GM21447 (cell line): ENCODE measurements around the gene HOXD10.

ENCODE experiments used
- ATAC-seq: cut with Tn5 transposase; IDR thresholded peaks from one replicate; pipeline ENCODE4 v1.9.1; 2021; ENCODE audit not compliant: unreplicated experiment

HOXD10 gene

DNA sequence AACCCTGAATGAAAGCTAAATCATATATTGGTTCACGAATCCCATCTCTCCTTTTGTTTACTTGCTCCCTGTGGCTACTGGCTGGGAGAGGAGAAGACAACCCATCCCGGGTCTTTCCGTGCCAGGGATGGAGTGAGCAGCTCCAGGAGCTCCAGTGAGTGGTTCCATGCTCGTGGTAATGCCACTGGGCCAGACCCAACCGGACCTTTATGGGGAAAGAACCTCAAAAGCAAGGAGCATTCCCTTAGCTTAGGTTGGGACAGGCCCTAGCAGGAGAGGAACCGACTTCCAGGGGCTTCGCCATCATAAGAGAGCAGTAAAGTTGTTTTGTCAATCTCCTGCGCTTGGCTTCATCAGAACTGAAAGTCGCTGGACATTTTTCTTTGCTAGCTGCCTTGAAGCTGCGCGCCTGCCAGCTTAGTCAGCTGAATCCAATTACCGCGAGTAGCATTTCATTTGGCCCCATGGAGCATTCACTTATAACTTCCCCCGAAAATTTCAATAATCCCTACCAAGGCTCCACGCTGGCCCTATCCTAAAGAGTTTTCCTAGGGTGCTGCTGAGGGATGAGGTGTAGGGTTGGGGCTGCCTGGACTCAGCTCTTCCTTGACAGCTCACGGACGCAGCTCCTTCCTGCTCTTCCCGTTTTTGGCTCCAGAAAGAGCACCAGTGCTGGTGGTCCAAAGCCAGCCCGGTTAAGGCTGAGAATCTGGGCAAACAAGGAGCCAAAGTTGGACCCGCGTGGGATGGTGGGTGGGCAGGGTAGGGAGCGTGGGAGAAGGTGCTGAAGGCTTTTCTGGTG lies 45.4 kb downstream of the HOXD10 start:
- no peak for ATAC-seq

DNA sequence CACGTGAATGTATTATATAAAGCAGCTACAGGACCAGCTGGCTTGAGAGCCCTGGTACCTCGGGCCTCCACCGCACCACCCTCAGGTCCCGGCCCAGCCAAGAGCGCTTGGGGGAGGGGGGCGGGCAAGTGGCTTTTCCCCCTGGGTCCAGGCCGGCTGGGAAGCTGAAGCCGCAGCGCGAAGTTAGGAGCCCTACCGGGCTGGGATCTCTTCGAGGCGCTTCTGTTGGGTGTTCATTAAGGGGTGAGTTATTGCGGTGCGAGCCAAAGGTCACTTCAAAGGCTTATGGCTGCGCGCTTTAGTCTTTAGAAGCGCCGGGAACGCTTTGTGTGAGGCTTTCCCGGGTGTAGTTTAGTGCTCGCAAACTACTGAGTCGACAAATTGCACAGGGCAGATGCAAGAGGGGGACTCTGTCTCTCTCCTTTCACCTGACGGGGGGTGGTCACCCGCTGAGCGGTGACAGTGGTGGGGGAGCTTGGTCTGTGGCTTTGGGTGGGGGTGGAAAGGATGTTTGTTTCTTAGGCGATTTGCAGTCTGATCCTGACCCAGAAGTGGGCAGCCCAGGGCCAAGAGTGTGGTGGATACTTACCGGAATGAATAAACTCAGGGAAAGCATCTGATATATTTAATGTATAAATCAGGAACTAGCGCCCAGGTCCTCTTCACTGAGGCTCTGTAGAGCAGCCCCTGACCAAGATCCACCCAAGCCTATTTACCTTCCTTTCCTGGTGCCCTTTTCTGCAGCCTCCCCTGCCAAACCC lies 46.5 kb downstream of the HOXD10 start:
- ATAC-seq = no peak

DNA sequence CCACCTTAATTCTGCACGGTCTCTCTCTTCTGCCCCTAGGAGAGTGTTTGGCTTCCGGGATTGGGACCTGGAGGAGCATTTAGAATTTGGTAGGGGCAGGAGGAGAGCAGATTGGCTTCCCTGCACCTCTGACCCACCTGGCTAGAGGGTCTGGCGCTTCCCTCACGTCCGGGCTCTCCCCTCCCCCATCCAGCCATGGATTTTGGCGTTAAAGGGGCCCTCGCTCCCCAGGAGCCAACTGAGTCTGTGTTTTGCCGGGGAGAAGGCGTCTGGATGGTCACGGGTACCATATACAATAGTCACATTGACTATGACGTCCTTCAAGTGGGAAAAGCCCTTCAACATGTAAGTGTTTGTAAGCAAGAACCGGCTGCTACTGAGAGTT lies 47.1 kb downstream of the HOXD10 start:
- no peak for ATAC-seq

DNA sequence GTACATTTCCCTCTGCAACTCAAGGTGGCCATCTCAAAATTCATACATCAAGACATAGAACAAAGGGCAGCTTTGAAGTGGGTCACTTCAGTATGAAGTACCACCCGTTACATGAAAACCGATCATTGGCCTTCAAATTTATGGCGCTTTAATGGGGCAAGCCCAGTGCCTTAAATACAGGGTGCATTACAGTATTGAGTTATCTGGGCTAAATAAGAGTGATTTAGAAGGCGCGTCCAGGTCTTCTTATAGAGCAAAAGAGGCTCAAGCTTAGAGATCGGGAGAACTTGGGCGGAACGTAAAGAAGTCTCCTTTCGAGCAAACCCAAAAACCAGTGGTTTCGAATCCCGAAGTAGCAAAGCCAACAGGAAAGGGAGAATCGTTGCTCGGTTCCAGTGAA lies 47.6 kb downstream of the HOXD10 start:
- ATAC-seq = no peak

DNA sequence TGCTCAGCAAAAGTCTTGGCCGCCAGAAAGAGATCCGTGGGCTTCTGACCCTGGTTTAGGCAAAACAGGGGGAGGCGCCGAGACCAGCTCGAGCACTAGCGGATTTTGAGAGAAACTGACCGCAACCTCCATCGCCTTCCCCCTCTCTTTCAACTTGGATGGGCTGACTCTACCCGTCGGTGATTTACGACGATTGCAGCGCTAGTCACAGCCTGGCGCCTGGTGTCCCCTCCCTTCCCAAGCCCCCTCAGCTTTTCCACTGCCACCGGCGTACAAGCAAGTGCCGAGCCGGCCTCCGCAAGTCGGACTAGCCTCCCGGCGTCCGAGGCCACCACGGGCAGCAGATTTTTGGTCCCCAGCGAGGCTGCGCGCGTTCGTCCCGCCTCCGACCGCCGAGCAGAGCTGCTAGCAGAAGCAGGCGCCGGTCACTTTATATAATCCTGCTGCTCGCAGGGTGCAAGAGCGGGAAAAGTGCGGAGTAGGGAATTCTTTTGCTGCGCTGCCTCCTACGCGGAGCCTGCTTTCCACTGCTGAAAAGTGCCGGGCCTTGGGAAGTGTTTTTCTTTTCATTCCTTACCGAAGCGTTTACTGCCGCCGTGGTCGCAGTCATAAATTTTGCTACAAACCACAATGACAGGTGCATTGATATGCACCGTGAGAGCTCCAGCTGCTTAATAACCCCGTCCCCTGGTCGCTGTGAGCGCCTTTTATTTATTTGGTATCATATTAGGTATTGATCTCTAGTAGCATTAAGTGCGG lies 48.2 kb downstream of the HOXD10 start:
- no peak for ATAC-seq

DNA sequence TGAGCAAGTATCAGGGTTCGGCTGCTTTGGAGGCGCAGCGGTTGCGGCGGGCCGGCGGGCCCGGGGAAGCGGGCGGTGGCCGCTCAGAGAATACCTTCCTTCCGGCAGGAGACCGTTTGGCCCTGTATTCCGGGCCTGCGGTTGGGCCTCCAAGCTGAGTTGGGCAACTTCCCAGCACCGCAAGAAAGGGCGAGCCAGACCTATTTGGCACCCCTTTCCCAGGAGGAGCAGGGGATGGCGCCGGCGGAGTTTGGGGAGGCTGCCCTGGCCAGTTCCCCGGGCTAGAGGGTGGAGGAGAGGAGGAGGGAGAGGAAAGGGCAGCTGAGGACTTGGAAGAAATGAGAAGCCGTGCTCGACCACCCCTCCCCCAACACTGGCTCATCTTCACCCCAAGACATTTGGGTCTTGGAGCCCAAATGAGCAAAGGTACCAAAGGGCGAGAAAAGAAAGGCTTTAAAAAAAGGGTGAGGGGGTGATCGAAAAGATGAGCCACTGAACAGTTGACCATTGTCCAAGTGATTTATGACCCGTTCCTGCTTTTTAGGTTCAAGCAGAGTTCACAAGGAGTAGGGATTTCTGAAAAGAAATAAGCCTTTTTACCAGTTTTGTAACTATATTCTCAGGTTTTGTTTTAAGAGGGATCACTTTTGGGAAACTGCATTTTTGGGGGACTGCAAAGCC lies 48.9 kb downstream of the HOXD10 start:
- no peak for ATAC-seq

DNA sequence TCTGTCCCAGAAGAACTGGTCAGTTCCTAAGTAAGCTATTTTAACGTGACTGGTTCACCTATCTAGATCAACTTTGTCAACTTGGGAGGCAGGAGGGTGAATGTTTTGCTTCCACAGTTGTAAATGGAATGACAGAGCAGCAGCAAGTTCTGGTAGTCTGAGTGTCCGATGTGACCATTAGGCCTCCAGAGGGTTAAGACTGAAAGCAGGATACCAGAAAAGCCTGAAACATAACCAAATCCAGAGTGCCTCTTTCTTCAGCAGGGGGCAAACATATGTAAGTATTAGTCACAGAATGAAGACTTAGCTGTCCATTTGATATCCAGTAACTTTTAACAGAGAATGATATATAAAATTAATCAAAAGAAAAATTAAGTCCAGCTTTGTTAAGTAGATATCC lies 49.7 kb downstream of the HOXD10 start:
- ATAC-seq = no peak

DNA sequence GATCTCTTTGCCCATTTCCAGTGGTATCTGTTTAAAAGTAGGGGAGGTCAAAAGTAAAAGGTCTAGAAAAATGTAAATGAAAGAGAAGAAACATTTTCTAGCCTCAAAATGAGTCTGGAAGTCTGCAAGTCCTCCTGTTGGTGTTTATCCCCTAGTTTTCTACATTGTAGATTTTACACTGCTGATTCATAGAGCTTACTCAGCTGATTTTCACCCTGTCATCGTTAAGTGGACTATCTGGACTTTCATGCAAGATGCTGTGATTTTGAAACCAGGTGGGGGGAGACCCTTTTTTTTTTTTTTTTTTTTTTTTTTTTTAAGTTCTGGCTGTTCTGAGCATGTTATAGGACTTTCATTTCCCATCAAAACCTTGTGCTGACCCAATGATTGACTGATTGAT lies 50.8 kb downstream of the HOXD10 start:
- no peak for ATAC-seq

DNA sequence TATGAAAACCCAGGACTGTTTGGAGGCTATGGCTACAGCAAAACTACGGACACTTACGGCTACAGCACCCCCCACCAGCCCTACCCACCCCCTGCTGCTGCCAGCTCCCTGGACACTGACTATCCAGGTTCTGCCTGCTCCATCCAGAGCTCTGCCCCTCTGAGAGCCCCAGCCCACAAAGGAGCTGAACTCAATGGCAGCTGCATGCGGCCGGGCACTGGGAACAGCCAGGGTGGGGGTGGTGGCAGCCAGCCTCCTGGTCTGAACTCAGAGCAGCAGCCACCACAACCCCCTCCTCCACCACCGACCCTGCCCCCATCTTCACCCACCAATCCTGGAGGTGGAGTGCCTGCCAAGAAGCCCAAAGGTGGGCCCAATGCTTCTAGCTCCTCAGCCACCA lies 52.6 kb downstream of the HOXD10 start:
- ATAC-seq = no peak
